ENCODE results near the gene BLZF1.

The BLZF1 gene

GRCh38 chr1:169367686-169368405 is at the start of gene BLZF1, which contains the start of gene NME7:
BLZF1 (plus strand) TSS chr1:169368195; CDS start chr1:169369523, 1,328 bp downstream.
NME7 (minus strand) TSS chr1:169367797; CDS start chr1:169367710, 87 bp downstream.
- no peaks in the 10 kb centered on the region for H3K9me3 ChIP-seq (ENCODE audit: control insufficient read depth, insufficient read depth, low read length)
- H3F3A ChIP-seq (ENCODE audit: control insufficient read depth, insufficient read depth) = no peaks in the 10 kb centered on the region
- no peaks in the 10 kb centered on the region for H3K27me3 ChIP-seq (ENCODE audit: control insufficient read depth, low read length)
- peak within 1 kb of the TSS; percentile 77 for H3K4me3 ChIP-seq (ENCODE audit: low read length)
- peak within 1 kb of the TSS; percentile 80 for H3K4me2 ChIP-seq (ENCODE audit: low read length)
- peaks cover 15% of the 10 kb centered on the region for H3K79me2 ChIP-seq (ENCODE audit: control insufficient read depth, low read length)
- H3K27ac ChIP-seq (ENCODE audit: low read depth, low read length) = peak within 1 kb of the TSS; percentile 77
- no peaks in the 10 kb centered on the region for H4K20me1 ChIP-seq (ENCODE audit: control insufficient read depth, insufficient read depth, low read depth, low read length)
- H3K9me2 ChIP-seq (replicated peaks; ENCODE audit: control insufficient read depth, low read length) = no peaks in the 10 kb centered on the region
- TF ChIP-seq CTCF (IDR thresholded peaks at IDR 0.05; ENCODE audit: low read depth, low read length, poor library complexity, severe bottlenecking) (no peak), EZH2phosphoT487 (IDR thresholded peaks at IDR 0.05; ENCODE audit: borderline replicate concordance, low read length) (no peak)
- peaks cover 3% of the 10 kb centered on the region; the same call in 1 of the 2 replicates for H3K36me3 ChIP-seq (ENCODE audit: control insufficient read depth, low read length)
- H3K4me1 ChIP-seq (ENCODE audit: control insufficient read depth, low read length) = peaks cover 19% of the 10 kb centered on the region

- TF ChIP-seq CTCF (IDR thresholded peaks at IDR 0.05; ENCODE audit: low read depth, low read length, poor library complexity, severe bottlenecking) (no peak), EZH2phosphoT487 (IDR thresholded peaks at IDR 0.05; ENCODE audit: borderline replicate concordance, low read length) (no peak)
- Histone ChIP-seq H3K79me2 (ENCODE audit: control insufficient read depth, low read length) (no peaks in the 10 kb centered on the region), H4K20me1 (ENCODE audit: control insufficient read depth, insufficient read depth, low read depth, low read length) (no peaks in the 10 kb centered on the region)
Observed at GRCh38 chr1:169318536-169319244, 49.3 kb upstream of the BLZF1 start.

GRCh38 chr1:169321539-169321938 is 46.5 kb upstream of the BLZF1 start:
- TF ChIP-seq CTCF (IDR thresholded peaks at IDR 0.05; ENCODE audit: low read depth, low read length, poor library complexity, severe bottlenecking) = no peak
- no peak for TF ChIP-seq EZH2phosphoT487 (IDR thresholded peaks at IDR 0.05; ENCODE audit: borderline replicate concordance, low read length)
- no peak overlapping the region for H3K4me3 ChIP-seq (ENCODE audit: low read length)

More at GRCh38 chr1:169318536-169319244, 49.3 kb upstream of the BLZF1 start:
- H3K9me2 ChIP-seq (replicated peaks; ENCODE audit: control insufficient read depth, low read length) = no peaks in the 10 kb centered on the region
- no peak overlapping the region for H3K4me2 ChIP-seq (ENCODE audit: low read length)
- H3K9me3 ChIP-seq (ENCODE audit: control insufficient read depth, insufficient read depth, low read length) = no peaks in the 10 kb centered on the region
- H3K4me1 ChIP-seq (ENCODE audit: control insufficient read depth, low read length) = no peaks in the 10 kb centered on the region
- no peaks in the 10 kb centered on the region for H3K36me3 ChIP-seq (ENCODE audit: control insufficient read depth, low read length)
- H3K27ac ChIP-seq (ENCODE audit: low read depth, low read length) = no peak overlapping the region
- no peaks in the 10 kb centered on the region for H3F3A ChIP-seq (ENCODE audit: control insufficient read depth, insufficient read depth)
- no peak overlapping the region for H3K4me3 ChIP-seq (ENCODE audit: low read length)
- H3K27me3 ChIP-seq (ENCODE audit: control insufficient read depth, low read length) = no peaks in the 10 kb centered on the region

More at GRCh38 chr1:169321539-169321938, 46.5 kb upstream of the BLZF1 start:
- Histone ChIP-seq H3K9me2 (replicated peaks; ENCODE audit: control insufficient read depth, low read length) (no peaks in the 10 kb centered on the region), H3K4me1 (ENCODE audit: control insufficient read depth, low read length) (no peaks in the 10 kb centered on the region), H3K27ac (ENCODE audit: low read depth, low read length) (no peak overlapping the region), H3F3A (ENCODE audit: control insufficient read depth, insufficient read depth) (no peaks in the 10 kb centered on the region), H3K9me3 (ENCODE audit: control insufficient read depth, insufficient read depth, low read length) (no peaks in the 10 kb centered on the region), H3K36me3 (ENCODE audit: control insufficient read depth, low read length) (no peaks in the 10 kb centered on the region), H4K20me1 (ENCODE audit: control insufficient read depth, insufficient read depth, low read depth, low read length) (no peaks in the 10 kb centered on the region), H3K4me2 (ENCODE audit: low read length) (no peak overlapping the region), H3K27me3 (ENCODE audit: control insufficient read depth, low read length) (no peaks in the 10 kb centered on the region), H3K79me2 (ENCODE audit: control insufficient read depth, low read length) (no peaks in the 10 kb centered on the region)
